22Rv1 (cell line): ENCODE results near the gene UNC13B.

ENCODE experiments used
- ZFX ChIP-seq: fragments of 450-650 bp; IDR thresholded peaks from 2 replicates; pipeline ENCODE4 v1.6.1; 2017; ENCODE audit warnings: antibody characterized with exemption, borderline replicate concordance
- TF ChIP-seq, protein P1 (sequence below): fragments of 450-650 bp; IDR thresholded peaks from 2 replicates; pipeline ENCODE4 v1.5.1; 2017; ENCODE audit warnings: mild to moderate bottlenecking

DNA sequence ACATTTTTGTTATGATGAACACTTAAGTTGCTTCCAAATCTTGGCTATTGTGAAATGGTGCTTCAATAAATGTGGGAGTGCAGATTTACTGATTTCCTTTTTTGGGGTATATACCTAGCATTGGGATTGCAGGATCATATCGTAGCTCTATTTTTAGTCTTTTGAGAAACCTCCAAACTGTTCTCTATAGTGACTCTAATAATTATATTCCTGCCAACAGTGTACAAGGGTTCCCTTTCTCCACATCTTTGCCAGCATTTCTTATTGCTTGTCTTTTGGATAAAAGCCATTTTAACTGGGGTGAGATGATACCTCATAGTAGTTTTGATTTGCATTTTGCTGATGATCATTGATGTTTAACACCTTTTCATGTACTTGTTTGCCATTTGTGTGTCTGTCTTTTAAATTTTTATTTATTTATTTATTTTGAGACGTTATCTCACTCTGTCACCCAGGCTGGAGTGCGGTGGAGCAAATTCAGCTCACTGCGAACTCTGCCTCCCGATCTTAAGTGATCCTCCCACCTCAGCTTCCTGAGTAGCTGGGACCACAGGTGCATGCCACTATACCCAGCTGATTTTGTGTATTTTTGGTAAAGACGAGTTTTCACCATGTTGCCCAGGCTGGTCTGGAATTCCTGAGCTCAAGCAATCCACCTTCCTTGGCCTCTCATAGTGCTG lies 59.0 kb downstream of the UNC13B start:
- TF ChIP-seq, protein P1, sequence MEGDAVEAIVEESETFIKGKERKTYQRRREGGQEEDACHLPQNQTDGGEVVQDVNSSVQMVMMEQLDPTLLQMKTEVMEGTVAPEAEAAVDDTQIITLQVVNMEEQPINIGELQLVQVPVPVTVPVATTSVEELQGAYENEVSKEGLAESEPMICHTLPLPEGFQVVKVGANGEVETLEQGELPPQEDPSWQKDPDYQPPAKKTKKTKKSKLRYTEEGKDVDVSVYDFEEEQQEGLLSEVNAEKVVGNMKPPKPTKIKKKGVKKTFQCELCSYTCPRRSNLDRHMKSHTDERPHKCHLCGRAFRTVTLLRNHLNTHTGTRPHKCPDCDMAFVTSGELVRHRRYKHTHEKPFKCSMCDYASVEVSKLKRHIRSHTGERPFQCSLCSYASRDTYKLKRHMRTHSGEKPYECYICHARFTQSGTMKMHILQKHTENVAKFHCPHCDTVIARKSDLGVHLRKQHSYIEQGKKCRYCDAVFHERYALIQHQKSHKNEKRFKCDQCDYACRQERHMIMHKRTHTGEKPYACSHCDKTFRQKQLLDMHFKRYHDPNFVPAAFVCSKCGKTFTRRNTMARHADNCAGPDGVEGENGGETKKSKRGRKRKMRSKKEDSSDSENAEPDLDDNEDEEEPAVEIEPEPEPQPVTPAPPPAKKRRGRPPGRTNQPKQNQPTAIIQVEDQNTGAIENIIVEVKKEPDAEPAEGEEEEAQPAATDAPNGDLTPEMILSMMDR: no peak
- no peak for TF ChIP-seq ZFX
